Activated gamma-delta T cell (primary cell): Measurements from ENCODE around the gene NFU1.
"Not testable (repeated sequence)": the region's sequence is repeated elsewhere in the genome, so short reads cannot be mapped to it uniquely, and the experiment has no call there.

Experiments
- DNase-seq: peaks from one replicate; lab custom pipeline; 2025; lab: John Stamatoyannopoulos, UW

NFU1 gene

DNA sequence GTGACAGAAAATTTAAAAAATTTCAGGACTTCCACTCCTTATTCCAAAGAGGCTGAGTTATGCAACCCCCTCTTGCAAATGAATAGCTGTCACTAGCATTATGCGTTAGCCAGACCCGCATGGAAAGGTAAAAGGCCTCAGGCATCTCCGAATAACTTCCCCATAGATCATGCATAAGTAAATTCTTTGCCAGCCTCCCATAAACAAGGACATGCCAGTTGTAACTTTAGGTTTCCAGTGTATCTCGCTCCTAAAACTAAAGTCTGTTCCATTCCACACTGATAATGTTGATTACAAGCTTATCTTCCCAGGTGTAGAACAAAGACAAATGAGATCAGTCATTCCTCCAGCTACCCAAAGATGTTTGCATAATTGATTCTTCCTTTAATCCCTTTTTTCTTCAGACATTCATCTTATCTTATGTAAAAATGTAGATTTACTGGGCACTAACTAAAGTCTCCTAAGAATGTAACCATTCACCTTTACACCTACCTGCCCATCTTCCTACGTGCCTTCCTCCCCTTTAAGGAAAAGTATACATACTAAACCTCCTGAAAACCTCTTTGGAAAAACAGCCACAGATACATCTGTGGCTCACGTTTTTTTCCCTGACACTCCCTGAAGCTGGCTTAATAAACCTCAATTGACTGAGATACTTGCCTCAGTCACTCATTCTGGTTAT lies 13.6 kb upstream of the NFU1 start:
- DNase-seq = no peak

DNA sequence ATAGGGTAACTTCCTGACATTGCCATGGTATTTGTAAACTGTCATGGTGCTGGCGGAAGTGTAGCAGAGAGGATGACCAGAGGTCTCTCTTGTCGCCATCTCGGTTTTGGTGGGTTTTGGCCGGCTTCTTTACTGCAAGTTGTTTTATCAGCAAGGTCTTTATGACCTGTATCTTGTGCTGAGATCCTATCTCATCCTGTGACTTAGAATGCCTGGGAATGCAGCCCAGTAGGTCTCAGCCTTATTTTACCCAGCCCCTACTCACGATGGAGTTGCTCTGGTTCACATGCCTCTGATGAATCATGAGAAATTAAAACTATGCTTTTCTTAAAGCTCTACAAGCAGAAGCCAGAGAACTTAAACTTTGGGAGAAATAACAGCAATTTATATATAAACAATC lies 12.7 kb upstream of the NFU1 start:
- no peak for DNase-seq

DNA sequence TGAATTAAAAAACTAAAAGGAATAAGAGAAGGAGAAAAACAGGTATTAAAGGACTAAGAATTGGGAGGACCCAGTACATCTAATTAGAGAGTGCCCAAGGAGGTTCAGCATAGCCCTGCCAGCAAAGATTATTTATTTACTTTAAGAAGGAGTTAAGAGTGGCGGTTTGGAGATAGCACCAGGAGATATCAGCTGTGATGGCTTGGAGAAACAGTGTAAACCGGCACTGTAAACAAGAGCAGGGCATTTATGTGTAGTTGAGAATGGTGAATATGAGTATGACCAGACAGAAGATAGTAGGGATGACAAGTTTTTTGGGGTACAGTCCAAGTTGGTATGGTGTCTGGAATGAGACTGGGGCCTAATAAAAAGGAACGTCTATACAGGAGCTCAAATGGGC lies 6.4 kb upstream of the NFU1 start:
- not testable (repeated sequence) for DNase-seq

DNA sequence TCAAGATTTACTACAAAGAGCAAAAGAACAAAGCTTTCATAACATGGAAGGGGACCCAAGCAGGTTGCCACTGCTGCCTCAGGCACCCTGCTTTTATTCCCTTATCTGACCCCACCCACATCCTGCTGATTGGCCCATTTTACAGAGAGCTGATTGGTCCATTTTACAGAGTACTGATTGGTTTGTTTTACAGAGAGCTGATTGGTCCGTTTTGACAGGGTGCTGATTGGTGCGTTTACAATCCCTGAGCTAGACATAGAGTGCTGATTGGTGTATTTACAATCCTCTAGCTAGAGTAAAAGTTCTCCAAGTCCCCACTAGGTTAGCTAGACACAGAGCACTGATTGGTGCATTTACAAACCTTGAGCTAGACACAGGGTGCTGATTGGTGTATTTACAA lies 2.3 kb upstream of the NFU1 start:
- DNase-seq = not testable (repeated sequence)

DNA sequence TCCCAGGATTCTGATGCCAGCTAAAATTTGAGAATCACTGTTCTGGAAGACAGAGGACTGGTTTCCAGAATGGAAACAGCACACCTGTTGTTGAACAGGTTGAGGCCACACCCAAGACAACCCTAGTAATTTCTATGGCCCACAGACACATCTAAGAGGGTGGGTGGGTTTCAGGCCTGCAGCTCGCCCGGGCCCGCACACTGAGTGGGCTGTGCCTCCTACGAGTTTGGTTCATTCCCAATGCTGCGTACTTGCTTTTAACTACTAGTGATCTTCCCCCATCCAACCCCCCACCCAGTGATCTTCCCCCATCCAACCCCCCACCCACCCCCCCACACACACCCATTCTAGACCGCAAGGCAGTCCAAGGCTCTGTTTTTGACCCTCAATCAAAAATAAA lies 1.3 kb upstream of the NFU1 start:
- no peak for DNase-seq

DNA sequence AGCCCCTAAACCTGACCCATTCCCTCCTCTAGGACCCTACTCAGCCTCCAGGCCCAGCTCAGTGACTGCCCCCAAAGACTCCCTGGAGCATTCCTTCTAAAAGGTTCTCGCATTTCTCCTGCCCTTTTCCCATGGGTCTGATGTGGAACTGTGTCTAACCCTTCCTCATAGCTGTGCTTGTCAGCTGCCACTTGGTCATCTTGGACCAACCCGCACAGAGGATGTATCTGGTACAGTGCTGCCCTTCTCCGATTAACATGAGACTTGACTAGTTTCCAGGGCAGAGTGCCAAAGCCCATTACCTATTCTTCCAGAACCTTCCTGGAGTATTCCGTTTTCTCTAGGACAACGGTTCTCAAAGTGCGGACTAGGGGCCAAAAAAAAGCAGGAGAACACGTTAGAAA lies 518 bp upstream of the NFU1 start:
- DNase-seq = no peak

DNA sequence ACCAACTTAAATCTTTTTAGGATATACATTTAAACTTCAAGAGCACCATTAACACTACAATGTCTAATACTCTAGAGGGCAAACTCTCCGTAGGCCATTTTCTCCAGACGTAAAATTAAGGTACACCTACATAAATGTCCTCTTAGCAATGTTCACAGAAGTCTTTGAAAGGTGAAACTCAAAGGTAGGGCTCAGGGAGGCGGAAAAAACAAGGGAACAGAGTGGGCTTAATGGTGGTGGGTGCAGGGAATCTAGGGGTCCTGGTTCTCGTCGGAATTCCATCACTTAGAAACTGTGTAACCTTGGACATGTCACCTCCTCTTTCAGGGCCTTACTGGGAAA lies 668 bp downstream of the NFU1 start:
- DNase-seq = no peak

DNA sequence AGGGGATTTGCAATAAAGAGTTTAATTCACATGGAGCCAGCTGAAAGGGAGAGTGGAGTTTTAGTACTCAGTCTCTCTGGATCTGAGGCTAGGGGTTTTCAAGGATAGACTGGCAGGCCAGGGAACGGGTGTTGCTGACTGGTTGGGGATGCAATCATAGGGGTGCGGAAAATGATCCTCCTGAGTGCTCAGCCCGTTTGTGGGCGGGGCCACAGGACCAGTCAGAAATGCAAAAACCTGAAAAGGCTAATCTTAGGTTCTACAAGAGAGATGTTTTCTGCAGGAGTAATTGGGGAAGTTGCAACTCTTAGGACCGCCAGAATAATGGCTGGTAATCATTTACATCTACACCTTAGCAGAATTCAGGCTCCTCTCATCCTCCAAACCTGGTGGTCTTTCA lies 2.5 kb downstream of the NFU1 start:
- DNase-seq = no peak

DNA sequence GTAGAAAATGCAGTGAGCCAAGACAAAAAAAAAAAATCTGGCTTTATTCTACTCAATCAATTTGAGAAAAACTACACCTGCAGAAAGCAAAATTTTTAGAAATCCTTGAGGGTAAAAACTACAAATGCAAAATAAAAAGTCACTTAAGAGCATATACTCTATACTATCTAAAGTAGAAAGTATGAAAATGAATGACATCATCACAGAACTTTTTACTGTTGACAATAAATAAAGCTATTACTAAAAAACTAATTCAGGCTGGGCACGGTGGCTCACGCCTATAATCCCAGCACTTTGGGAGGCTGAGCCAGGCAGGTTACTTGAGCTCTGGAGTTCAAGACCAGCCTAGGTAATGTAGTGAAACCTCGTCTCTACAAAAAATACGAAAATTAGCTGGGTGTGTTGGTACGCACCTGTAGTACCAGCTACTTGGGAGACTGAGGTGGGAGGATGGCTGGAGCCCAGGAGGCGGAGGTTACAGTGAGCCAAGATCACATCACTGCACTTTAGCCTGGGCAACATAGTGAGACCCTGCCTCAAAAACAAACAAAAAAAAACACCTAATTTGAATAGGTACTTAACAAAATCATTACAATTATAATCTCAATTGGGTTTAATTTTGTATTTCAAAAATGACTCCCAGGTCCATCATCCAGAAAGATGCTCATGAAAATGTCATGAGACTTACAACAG lies 7.6 kb downstream of the NFU1 start:
- DNase-seq = no peak

DNA sequence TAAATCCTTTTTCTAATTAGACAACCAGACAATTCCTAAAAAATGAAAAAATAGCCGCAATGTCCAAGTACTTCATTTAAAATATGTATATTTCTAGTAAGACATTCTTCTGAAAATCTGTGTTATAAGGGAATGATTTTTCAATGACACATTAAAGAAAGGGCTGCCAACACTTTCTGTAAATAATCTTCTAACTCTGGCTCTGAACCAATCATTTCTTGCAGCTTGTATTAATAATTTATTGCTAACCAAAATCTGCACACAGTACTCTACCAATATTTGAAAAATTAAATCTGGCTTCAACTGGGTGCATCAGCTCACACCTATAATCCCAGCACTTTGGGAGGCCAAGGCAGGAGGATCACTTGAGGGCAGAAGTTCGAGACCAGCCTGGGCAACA lies 8.3 kb downstream of the NFU1 start:
- no peak for DNase-seq

DNA sequence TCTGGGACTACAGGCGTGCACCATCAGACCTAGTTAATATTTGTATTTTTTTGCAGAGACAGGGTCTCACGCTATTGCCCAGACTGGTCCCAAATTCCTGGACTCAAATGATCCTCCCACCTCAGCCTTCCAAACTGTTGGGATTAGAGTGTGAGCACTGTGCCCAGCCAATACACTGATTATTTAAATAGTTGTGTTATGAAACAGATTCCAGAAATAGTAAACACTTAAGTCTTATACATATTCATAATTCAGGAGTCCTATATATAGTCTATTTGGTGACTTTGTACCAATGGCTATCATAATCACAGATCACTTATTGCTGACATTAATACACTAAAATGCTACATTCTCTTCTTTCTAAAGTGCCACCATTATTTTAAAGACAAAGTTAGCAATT lies 12.8 kb downstream of the NFU1 start:
- DNase-seq = no peak

DNA sequence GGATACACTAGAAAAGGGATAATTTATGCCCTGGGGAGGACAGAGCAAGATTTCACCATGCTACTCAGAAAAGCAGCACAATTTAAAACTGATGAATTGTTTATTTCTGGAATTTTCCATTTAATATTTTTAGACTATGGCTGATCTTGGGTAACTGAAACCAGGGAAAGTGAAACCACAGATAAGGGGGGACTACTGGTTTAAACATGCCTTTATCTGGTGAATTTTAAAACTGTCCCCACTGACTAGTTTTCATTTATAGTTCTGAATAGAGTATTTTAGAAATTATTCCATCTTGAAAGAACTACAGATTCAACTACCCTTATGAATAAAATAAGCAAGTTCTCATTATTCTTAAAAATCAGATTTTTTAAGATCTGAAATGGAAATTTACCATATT lies 15.0 kb downstream of the NFU1 start:
- DNase-seq = no peak

DNA sequence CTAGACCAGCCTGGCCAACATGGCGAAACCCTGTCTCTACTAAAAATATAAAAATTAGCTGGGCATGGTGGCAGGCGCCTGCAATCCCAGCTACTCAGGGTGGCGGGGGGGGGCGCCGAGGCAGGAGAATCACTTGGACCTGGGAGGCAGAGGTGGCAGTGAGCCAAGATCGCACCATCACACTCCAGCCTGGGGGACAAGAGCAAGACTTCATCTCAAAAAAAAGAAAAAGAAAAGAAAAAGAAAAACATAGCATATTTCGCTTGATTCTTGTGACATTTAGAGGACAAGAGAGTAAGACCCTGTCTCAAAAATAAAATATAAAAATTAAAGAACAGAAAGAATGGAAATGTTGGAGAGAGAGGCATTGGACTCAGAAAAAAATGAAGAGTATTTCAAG lies 18.1 kb downstream of the NFU1 start:
- not testable (repeated sequence) for DNase-seq

DNA sequence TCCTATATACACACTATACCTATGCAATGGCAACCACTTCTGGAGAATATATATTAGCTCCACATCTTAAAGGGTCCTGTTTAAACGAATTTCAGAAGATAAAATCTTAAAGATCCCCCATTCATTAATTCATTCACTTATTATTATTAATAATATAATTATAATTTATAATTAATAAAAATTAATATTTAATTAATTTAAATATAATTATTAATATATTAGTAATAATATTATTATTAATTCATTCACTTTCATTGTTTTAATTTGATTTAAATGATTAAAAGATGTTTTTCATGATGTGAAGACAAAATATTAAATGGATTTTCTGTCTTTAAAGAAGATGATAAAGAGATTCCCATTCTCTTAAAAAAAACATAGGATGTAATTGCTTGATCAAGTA lies 21.1 kb downstream of the NFU1 start:
- no peak for DNase-seq

DNA sequence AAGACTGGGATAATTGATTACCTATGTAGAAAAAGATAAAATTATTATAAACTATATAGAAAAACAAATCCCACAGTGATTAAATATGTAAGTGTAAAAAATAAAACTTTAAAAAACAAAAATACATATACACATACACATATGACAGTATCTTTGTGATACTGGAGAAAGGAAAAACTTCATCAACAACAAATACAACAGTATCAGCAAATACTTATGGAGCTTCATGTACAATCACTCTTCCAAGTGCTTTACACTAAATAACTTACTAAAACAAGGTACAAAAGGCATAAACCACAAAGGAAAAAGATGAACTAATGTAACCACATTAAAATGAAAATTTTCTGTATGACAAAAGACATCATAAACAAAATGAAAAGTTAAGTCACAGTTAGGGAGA lies 26.1 kb downstream of the NFU1 start:
- no peak for DNase-seq

DNA sequence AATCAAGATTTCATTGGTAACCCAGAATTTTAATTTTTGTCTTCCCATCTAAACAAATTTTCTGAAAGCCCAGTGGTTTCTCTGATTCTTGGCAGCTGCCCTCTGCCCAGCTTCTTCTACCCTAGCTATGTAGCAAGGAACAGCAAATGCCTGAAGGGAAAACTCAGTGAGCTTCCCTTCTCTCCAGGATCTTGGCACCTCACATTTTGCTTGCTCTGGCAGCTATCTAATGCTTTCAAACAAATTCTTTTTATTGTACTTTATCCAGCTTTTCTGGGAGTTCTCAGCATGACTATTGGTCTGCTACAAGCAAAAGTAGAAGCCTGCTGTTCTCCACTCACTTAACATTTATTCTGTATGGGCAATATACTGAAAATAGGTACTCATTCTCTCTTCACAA lies 31.9 kb downstream of the NFU1 start:
- no peak for DNase-seq

DNA sequence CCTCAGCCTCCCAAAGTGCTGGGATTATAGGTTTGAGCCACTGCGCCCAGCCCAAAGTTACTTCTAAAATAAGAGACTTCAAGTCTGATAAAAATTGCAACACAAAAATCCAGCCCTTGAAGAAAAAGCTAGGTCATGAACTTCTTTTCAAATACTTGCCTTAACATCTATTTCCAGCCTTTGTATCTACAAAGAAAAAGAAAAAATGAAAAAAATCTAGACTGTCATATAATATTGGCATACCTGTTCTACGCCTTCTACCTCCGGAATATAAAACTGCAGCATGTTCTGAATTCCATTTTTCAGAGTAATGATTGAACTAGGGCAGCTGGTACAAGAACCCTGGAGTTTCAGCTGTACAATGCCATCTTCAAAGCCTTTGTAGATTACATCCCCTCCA lies 37.1 kb downstream of the NFU1 start:
- no peak for DNase-seq

DNA sequence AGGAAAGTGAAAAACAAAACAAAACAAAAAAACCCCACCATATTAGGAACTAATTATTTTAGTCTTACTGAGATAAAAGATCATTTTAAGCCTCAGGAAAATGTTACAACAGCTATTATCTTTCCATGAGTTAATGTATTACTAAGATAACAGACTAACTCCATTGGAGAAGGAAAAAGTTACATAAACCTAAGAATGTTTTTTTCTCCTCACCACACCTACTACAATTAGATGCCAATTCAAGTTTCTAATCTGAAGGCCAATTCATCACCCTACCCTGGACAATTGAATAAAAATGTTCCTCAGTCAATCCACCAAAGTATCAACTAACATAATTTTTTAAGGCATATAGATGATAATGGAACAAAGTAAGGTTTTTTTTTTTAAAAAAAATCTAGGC lies 40.0 kb downstream of the NFU1 start:
- DNase-seq = no peak

DNA sequence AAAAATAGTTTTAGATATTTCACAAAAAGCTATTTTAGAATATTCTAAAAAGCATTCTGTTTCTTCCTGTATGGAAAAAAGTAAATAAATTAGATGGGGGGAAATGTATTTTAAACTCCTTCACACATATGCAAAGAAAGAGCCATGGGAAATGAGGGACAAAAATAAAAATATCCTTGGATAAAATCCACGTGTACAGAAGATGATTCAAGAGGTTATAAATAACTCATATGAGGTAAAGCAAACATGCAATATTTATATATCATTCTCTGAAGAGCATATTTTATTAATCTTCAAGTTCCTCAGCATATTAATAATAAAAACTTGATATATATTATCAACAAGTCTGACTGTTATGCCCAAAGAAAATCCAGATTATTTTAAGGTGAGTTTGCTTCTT lies 41.4 kb downstream of the NFU1 start:
- DNase-seq = no peak

DNA sequence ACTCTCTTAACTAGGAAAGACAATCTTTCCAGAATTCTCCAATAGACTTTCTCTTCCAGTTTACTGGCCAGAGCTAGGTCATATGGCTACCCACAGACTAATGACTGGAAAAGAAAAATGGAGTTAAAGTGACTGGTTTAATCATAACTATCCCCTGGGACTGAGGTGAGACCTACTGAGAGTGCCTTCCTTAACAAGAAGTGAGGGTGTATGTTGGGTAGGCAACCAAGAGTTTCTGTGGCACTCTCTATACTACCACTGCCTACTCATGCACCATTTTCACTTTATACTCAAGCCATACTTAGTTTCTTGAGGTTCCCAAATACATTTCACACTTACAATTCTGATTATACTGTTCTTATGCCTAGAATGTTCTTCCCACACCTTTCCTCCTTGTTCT lies 43.3 kb downstream of the NFU1 start:
- DNase-seq = no peak

DNA sequence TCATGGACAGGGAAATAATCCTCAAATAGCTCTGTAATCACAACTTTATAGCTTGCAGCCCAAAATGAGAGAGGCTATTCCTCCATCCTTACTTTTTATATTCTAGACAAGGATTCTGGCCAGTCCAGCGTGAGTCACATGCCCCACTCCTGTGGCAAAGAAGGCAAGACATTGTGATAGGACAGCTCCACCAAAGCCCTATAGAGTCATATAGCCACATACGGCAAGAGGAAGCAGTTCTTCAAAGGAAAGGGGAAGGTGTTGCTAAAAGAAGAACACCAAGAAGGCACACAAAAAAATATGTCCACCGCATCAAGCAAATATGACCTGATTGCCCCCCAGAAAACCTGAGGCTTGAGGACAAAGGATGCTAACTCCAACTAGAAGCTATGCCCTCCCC lies 46.8 kb downstream of the NFU1 start:
- no peak for DNase-seq

DNA sequence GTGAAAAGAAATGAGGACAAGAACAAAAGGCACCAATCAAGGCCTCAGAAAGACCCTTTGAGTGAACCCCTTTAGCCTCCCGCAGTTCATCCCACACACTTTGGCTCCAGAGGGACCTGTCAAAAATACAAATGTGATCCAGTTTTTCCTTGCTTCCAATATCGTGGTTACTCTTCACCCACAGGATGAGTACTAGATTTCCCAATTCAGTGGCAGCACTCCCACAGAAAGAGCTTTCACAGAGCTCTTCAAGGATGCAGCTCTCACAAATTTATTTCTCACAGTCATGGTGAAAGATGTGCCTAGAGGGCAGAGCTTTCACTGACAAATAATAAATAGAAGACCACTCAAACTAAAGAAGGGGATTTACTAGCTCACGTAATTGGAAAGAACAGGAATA lies 47.2 kb downstream of the NFU1 start:
- no peak for DNase-seq

DNA sequence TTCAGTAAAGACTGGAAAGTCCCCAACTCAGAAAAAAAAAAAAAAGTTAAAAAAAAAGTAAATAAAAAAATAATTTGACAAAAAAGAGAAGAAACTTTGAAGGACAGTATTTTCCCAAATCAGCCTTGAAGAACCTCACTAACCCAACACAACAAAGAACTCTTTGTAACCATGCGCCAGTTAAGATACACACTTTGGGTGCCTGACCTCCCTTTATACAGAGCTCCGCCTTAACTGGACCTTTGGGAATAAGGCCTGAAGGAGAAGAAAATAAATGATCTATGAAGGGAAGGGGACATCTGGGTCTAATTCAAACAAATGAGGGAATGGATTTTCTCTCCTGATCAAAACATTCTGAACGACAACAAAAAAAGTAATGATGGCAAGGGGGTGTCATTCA lies 48.0 kb downstream of the NFU1 start:
- no peak for DNase-seq

DNA sequence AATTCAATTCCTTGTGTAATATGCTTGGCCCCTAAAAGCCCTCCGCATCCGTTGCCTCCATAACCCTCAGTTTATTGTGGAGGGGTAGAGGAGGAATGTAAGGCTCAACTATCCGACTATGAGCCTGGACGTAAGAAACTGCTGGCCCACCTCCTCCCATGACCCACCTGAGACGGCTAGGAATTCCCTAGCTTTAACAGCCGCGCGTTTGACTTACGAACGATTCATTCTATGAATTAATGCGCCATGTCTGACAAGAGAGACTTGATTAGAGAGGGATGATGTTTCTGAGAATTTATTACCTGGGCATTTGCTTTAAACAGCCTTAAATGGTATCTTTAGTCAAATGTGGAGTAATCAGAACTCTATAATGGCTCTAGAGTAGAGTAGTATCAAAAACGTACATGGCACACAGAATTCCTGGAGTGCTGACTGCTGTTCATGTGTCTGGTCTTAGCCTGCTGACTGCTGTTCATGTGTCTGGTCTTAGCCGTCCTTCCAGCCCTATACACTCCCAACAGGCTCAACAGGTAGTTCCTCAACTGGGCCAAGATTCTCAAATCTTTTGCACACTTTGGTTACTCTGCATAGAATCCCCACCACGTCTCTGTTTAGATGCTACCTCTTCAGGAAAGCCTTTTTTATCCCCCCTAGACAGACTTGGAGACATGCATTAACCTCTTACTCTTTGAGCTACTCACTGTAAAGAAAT lies 49.3 kb downstream of the NFU1 start:
- no peak for DNase-seq
